COLO668 (cell line): ENCODE results near the gene ELAC1.
A peak's percentile ranks its signal among the peaks of the same experiment; 100 is the strongest.

Source experiments
- DNase-seq: peaks from one replicate; lab custom pipeline; 2025; ENCODE audit not compliant: unreplicated experiment; lab: John Stamatoyannopoulos, UW

The ELAC1 gene

DNA sequence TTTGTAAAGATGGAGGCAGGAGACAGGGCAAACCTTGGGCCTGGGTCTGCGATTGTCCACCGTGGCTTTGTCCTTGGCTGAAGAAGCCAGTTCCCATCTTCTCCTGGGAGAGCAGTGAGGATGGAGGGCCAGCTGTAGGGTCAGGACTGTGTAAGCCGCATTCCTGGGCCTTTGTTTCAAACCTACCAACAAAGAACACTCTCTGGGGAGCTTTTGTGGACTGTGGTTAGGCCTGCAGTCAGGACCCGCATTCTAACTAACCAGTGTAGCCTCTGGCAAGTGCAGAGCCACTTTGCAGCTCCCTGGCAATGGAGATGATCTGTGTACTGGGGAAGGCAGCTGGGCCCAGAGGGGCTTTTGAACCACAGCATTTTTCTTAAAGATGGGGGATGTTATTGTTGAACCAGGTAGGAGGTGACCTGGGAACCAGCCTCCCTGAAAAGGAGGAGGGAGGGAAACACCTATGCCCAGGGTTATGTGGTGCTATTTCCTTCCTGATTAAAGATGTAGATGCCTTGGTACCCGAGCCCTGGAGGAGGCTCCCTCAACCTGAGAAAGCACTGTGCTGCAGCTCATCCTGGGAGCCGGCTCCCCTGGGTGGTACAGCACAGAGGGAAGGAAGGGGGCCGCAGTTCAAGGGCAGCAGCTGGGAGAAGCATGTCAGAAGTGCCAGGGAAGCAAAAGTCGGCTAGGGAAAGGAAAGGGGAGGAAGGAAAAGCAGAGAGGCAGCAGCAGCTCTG is 49.5 kb downstream of the ELAC1 start:
- DNase-seq = no peak

DNA sequence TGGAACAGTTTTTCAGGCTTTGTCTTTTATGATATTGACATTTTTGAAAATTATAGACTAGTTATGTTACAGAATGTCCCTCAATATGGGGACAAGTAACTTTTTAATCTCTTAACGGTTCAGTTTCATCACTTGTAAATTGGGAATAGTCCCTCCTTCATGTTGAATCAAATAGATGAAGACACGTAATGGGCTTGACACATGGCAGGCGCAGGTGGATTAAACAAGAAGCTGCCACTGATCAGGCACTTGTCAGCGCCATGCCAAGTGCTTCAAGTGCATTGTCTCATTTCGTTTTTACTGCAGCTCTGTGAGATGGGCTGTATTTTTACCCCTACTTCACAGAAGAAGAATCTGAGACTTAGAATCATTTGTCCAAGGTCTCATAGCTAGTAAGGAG is 52.7 kb downstream of the ELAC1 start:
- no peak for DNase-seq

DNA sequence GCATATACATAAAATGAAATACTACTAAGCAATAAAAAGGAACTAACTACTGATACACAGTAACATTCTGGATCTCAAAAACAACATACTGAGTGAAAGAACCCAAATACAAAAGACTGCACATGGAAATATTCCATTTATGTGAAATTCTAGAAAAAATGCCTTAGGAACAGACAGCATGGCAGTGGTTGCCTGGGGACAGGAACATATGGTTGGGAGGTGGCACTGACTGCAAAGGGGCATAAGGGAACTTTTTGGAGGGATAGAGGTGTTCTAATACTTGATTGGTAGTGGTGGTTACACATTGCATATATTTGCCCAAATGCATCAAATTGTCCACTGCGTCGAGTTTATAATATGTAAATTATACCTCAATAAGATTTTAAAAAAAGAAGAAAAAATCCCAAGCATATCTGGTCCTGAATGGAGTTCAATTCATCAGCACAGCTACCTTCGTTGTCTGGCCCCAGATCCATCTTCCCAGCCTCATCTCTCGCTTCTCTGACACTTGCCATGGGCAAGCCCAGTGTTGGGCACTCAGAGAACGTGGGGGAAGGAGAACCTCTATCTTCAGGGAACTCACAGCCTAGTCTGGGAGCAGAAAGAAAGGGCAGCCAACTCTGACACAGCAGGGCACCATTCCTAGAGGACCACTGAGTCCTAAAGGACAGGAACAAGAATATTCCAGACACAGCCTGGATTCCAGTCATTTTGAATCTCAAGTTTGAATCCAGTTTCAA is 53.6 kb downstream of the ELAC1 start:
- DNase-seq = no peak

DNA sequence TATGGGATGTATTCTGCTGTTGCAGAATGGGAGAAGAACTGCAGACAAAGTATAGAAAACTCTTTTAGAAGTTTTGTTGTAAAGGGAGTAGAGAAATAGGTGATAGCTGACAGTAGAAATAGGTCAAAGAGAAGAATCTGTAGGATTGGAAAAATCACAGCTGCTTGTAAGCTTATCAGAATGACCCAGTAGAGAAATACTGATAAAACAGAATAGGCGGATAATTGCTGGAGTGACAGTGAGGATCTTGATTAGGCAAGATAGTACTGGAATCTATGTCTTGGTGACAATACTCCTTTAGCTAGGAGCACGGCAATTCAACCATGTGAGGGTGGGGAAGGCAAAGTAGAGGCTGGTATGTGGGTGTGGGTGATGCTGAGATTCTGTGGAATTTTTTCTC is 57.7 kb downstream of the ELAC1 start:
- DNase-seq = no peak

DNA sequence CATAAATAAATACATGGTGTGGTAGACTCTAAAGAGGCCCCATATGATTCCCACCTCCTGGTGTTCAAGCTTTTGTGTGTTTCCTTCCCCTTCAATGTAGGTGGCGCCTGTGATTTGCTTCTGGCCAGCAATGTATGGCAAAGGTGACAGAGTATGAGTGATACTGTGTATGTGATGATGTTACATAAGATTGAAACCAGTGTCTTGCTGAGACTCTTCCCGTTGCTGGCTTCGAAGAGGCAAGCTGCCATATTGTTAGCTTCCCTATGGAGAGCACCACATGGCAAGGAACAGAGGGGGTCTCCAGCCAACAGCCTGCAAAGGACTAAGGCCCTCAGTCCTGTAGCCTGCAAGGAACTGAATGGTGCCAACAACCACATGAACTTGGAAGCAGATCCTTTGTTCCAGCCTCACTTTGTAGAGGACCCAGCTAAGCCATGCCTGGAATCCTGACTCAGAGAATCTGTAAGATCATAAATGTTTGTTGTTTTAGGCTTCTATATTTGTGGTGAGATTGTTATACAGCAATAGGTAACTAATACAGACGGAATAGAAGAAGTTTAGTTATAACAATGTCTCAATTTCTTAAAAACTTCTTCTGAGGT is 60.5 kb downstream of the ELAC1 start:
- no peak for DNase-seq

DNA sequence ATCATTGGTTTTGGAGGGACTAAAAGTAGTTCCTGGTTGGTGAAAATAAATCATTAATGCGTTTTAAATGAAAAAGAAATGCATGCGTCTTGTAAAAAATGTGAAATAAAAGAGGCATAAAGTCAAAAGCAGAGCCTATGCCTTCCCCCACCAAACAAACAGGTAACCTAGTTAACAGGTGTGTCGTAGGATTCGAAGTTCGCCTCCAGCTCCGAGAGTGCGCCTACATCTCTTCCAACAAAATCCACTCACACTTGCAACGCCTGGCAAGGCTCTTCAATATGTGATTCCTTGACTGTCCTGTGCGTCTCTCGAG is 61.5 kb downstream of the ELAC1 start:
- no peak for DNase-seq

DNA sequence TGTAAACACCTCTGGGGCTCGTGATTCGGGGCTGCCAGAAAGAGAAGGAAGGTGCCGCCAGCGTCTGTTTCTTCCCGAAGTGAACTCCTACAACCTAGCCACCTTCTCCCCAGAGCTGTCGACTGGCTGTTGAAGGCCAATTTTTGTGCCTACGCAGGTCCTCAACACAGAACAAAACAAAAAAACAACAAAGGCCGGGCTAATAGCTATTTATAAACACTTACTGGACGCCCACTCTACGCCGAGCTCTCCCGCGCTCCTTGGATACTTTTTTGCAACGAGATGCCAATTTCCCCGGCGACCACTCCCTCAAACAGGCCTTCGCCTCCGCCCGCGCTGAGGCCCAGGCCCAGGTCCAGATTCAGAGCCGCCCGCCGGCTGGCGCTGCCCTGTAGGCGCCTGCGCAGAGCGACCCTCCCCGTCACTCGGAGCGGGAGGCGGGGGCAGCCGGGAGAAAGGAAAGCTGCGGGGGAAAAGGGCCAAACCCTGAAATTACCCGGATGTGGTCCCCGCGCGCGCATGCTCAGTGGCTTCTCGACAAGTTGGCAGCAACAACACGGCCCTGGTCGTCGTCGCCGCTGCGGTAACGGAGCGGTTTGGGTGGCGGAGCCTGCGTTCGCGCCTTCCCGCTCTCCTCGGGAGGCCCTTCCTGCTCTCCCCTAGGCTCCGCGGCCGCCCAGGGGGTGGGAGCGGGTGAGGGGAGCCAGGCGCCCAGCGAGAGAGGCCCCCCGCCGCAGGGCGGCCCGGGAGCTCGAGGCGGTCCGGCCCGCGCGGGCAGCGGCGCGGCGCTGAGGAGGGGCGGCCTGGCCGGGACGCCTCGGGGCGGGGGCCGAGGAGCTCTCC is 62.1 kb downstream of the ELAC1 start, which contains the start of gene SMAD4:
TSS of gene SMAD4 (plus strand) at position 520 of the 843 bp plus-strand sequence. CDS start 16,834 bp downstream, outside the sequence.
- DNase-seq = peak; percentile 99

DNA sequence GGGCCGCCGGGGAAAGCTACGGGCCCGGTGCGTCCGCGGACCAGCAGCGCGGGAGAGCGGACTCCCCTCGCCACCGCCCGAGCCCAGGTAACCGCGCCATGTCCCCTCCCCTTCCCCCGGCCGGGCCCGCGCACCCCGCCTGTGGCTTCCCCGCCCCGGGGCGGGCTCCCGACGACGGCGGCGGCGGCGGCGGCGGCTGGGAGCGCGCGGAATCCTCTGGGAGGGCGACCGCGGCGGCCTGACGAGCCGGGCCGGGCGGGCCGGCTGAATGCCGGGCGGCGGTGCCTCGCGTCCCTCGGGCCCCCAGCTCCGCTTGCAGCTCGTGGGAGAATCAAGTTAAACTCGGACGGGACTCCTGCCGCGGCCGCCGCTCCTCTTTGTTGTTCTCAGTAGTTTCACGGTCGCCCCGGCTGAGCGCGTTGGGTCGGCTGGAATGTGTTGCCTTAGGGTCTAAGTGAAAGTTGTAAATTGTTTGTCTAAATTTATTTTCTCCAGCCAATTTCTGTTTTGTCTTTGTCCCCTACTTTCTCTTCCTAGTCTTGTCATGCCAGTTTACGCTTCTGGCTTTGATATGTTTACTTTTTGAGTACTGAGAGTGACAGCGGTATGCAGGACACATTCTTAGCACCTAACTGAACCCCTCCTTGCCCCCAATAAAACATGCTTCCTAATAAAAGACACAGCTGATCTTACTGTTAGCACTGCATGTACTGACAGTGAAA is 62.9 kb downstream of the ELAC1 start:
- peak; percentile 89 for DNase-seq

DNA sequence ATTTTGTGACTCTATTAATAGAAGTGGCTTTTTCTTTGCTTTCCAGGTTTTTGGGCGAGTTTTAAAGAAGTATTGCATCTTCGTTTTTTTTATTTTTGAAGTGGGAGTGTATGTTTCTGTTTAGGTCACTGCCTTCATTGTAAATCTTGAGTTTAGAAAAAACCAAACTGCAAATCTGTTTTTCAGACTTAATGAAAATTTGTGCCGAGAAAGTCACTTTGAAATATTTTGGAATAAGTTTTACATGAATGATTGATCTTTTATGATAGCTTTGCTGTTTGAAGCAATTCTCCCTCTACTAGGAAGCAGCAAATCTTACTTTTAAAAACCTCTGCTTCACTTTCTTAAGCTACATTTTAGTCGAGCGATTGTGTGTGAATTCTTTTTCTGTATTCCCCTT is 64.4 kb downstream of the ELAC1 start:
- DNase-seq = no peak

DNA sequence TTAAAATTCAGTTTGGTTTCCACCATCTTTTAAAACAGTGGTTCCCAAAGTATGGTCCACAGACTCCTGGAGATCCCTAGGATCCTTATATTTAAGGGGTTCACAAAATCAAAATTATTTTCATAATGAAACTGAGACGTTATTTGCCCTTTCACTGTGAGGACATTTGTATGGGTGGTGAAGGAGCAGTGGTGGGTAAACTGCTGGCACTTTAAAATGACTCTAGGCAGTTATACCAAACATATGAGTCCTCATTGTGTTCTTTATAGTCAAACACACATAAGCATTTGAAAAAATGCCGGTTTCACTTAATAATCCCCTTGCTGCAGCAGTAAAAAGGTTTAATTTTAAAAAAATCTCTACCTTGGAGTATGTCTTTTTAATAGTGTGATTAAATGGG is 69.4 kb downstream of the ELAC1 start:
- no peak for DNase-seq
